RWPE1 (cell line): ENCODE measurements around the gene FBXL17.
A peak's percentile ranks its signal among the peaks of the same experiment; 100 is the strongest.

Source experiments
- CTCF ChIA-PET: fragments of 350-600 bp; sonication (Branson Sonifier 250); formaldehyde crosslinking; extraction: SDS; loops from one replicate; lab custom pipeline; 2021; lab: Yijun Ruan, JAX
- POLR2A ChIA-PET: fragments of 400-600 bp; formaldehyde crosslinking; extraction: SDS; loops from one replicate; lab custom pipeline; 2020; ENCODE audit warnings: antibody characterized with exemption; ENCODE audit not compliant: low non-redundant PET; lab: Yijun Ruan, JAX
- DNase-seq: peaks from one replicate; pipeline ENCODE4 v3.0.0; 2012; ENCODE audit warnings: low spot score
- H3K27ac ChIP-seq: fragments of 450-650 bp; 2 replicates; pipeline ENCODE4 v1.5.1; 2017
- TF ChIP-seq, protein P1 (sequence below): fragments of 450-650 bp; conservative IDR thresholded peaks from 2 replicates; pipeline ENCODE4 v1.5.1; 2017; ENCODE audit warnings: low read depth, mild to moderate bottlenecking

Gene FBXL17

GRCh38 chr5:108353087-108353486 is 28.8 kb downstream of the FBXL17 start:
- ChIA-PET CTCF (interaction anchor here (0.6 to 2.2 kb wide), 2 partner anchors 8 to 1259 kb away, joined by 4 to 5 read pairs; no protein-coding TSS in a partner anchor), POLR2A (no interaction called here)
- TF ChIP-seq, protein P1, sequence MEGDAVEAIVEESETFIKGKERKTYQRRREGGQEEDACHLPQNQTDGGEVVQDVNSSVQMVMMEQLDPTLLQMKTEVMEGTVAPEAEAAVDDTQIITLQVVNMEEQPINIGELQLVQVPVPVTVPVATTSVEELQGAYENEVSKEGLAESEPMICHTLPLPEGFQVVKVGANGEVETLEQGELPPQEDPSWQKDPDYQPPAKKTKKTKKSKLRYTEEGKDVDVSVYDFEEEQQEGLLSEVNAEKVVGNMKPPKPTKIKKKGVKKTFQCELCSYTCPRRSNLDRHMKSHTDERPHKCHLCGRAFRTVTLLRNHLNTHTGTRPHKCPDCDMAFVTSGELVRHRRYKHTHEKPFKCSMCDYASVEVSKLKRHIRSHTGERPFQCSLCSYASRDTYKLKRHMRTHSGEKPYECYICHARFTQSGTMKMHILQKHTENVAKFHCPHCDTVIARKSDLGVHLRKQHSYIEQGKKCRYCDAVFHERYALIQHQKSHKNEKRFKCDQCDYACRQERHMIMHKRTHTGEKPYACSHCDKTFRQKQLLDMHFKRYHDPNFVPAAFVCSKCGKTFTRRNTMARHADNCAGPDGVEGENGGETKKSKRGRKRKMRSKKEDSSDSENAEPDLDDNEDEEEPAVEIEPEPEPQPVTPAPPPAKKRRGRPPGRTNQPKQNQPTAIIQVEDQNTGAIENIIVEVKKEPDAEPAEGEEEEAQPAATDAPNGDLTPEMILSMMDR = no peak
- H3K27ac ChIP-seq = no peak overlapping the region
- DNase-seq = no peak

DNA sequence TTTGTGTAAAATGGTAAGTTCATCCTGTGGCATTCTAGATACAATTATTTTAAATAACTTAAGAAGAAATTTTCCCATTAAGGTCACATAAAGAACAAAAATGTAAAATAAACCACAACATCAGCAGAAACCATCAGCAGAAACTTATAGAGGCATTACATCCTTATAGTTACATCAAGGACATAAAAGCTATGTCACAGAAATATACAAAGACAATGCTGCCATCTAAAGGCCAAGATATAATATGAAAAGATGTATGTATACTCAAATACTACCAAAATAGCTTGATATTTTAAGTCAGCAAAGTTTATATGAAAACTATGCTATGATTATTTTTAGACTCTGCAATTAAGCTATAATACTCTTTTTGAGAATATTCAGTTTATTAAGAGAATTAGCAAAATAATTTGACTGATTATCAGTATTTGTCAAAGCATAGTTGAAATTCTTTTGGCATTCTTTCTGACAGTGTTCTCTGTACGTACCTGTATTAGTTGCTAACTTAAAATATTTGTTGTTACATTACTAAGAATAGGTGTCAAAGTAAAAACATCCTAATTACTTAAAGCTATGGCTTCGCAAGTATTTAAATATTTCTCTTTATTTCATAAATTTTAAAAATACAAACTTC is 36.2 kb downstream of the FBXL17 start:
- TF ChIP-seq, protein P1 = peak; percentile 58
- ChIA-PET CTCF (interaction anchor here (0.6 to 2.9 kb wide), 14 partner anchors 9 to 707 kb away, joined by 3 to 40 read pairs (median 4); no protein-coding TSS in a partner anchor), POLR2A (no interaction called here)
- DNase-seq = peak; percentile 26
- no peak overlapping the region for H3K27ac ChIP-seq

GRCh38 chr5:108344103-108344822 is 37.6 kb downstream of the FBXL17 start:
- DNase-seq = no peak
- ChIA-PET POLR2A (no interaction called here), CTCF (interaction anchor here (0.7 to 2.9 kb wide), 5 partner anchors 82 to 705 kb away, joined by 3 to 40 read pairs (median 6); no protein-coding TSS in a partner anchor)
- TF ChIP-seq, protein P1 = no peak
- no peak overlapping the region for H3K27ac ChIP-seq

DNA sequence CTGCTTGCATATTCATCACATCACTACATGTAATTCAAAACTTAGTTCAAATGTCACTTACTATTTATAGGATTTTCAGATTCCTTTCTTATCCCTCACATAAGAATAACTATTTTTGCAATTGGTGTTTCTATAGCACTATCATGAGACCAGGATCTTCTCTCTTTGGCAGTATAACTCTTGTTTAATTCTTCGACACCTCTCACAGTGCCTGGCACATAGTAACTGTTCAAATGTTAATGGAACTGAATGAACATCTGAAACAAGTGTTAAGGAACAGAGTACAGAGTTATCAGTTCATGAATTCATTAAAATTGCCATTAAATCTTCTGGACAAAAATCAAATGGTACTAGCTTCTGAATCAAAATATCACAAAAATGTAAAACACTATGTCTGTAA is 40.0 kb downstream of the FBXL17 start:
- H3K27ac ChIP-seq = no peak overlapping the region
- POLR2A ChIA-PET = no interaction called here
- CTCF ChIA-PET = interaction anchor here (0.6 to 0.7 kb wide), 3 partner anchors 20 to 1587 kb away, joined by 3 read pairs; no protein-coding TSS in a partner anchor
- no peak for DNase-seq
- TF ChIP-seq, protein P1 = no peak

DNA sequence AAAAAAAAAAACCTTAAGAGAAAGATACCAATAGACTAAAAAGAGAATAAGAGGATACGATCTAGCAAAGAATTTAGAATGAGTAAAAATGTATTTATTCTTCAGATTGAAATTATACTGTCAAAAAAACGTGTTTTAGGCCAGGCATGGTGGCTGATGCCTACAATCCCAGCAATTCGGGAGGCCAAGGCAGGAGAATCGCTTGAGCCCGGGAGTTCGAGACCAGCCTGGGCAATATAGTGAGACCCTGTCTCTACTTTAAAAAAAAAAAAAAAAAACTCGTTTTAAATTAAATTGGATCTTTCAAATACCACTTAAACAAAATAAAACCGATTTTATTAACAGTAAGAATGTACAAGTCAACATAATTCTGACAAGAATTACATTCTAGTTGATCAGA is 41.8 kb downstream of the FBXL17 start:
- CTCF ChIA-PET = no interaction called here

DNA sequence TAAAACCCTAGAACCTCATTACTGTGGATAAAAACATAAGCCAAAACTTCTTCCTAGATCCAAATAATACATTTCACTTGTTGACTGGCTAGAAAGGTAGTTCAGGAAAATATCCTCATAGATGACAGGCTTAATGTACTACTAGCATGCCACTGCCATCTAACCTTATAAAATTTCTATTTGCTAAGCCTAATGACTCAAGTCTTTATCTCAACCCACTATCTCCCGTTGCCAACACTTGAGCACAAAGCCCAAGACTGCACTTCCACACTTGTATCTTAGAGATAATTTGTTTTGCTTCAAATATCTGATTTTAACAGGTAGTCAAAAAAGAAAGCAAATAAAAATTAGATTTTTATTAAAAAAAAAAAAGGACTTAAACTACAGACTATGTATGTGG is 42.7 kb downstream of the FBXL17 start:
- DNase-seq = no peak

More for the DNA sequence above, 41.8 kb downstream of the FBXL17 start:
- no peak for DNase-seq
- no peak overlapping the region for H3K27ac ChIP-seq
- TF ChIP-seq, protein P1 = no peak
- POLR2A ChIA-PET = no interaction called here

More for the DNA sequence above, 42.7 kb downstream of the FBXL17 start:
- TF ChIP-seq, protein P1 = no peak
- ChIA-PET CTCF (no interaction called here), POLR2A (no interaction called here)
- no peak overlapping the region for H3K27ac ChIP-seq
